ENCODE results near the gene CXCL17. TPM values are rescaled to one million over a fixed set of nuclear protein-coding genes. Genes with fewer than 3 reads are reported as not detected.
"Not testable (repeated sequence)": the region's sequence is repeated elsewhere in the genome, so short reads cannot be mapped to it uniquely, and the experiment has no call there.

The CXCL17 gene
- polyA plus RNA-seq, 4 donors, result 0.18 to 0.52 (median 0.20) TPM; not detected in 1

DNA sequence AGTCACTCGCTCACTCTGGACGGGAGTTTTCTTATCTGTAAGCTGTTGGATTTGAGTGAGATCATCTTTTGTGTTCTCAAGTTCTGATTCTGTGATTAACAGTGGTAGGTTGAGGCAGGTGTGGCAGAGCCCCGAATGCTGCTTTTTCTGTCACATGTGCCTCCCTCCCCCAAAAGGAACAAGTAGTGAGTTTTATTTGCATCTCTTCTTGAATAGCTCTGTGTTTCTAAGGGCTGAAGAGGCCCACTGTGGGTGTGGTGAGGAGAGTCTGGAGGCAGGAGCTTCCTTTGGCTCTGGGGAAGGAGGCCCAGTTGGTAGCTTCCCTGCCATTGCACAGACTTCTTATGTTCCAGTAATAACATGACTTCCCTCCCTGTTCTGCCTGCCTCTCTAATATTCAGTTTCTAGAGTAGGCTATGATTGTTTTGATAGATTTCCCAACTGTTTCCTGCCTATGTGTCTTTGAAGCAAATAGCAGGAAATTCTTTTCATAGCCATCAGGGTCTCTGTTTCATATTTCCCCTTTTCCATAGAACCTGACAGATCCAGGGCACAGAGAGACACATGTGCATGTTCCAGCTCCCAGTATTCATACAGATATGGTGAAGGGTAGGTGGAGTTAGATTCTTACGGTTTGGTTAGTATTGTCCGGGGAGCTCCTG, 23.9 kb upstream of the CXCL17 start:
- no peak for DNase-seq (ENCODE audit: low read depth in 4 of 4, low spot score in 3 of 4)

DNA sequence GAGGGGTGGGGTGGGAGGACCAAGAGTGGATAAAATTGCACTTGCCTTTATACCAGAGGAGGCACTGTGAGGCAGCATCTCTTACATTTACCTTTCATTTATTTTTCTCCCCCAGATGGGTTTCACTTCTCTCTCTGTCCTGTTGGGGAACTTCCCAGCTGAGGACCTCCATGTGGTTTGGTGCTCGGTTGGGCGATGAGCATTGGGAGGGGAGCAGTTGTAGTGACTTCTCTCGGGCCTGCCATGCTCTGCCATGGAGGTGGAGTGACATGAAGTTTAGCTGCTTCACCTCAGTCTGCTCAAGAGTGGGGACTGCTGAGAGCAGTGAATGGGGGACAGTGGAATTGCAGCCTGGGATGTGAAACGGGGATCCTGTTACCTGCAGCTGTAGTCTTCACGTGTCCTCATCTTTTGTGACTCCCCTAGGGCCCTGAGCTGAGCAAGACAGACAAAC, 23.1 kb upstream of the CXCL17 start:
- DNase-seq (ENCODE audit: low read depth in 4 of 4, low spot score in 3 of 4), result no peak

DNA sequence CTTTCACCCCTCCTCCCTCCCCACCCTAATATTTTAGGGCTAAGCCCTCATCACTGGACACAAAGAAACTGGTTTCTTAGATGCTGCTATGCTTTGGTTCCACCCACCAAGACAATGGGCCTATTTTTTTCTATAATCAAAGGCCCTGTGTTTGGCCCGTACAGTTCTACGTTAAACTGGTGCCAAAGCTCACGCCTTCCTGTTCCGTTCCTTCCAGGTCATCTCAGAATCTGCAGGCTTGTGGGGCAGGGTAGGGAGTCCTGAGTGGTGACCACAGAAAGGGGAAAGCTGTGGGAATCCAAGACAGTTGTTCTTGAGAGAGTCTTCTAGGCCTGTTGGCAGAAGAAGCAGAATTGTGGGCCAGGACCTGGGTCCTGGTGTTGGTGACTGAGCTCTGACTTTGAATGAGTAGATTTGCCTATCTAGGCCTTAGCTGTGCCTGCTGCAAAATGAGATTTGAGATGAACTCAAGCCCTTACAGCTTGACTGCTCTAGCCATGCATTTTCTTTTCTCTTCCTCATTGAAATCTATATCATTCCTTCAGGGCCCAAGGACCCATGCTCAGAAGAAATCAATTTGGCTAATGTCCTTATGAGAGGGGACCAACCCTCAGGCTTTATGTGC, 19.1 kb upstream of the CXCL17 start:
- DNase-seq (ENCODE audit: low read depth in 4 of 4, low spot score in 3 of 4), result no peak

DNA sequence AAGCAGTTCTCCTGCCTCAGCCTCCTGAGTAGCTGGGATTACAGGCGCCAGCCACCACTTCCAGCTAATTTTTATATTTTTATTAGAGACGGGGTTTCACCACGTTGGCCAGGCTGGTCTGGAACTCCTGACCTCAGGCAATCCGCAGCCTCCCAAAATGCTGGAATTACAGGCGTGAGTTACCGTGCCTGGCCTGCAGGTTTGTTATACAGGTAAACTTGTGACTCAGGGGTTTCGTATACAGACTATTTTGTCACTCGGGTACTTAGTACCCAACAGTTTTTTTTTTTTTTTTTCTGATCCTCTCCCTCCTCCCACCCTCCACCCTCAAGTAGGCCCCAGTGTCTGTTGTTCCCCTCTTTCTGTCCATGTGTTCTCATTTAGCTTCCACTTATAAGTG, 18.5 kb upstream of the CXCL17 start:
- not testable (repeated sequence) for DNase-seq (ENCODE audit: low read depth in 4 of 4, low spot score in 3 of 4)

- DNase-seq (ENCODE audit: low read depth in 4 of 4, low spot score in 3 of 4), result no peak
Measured at GRCh38 chr19:42459926-42460325, 17.2 kb upstream of the CXCL17 start.

DNA sequence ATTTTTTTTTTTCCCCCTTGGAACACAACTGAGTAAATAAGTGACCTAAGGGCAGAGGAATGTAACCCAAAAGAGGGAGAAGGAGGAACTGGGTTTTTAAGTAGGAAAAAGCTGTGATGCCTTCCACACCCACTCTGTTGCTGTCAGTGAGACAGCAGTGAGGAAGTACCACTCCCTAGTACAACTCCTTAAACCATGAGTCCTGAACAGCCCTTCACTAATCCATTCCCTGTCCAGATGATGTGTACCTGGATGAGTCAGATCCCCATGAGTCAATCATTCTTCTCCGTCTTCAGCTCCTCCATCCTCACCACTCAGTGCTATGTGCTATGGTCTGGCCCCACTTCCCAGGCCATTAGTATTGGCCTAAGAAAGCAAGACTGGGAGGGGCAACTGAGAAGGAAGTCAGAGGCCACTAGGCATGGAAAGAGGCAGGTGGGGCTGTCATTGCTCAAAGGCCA, 12.9 kb upstream of the CXCL17 start:
- DNase-seq (ENCODE audit: low read depth in 4 of 4, low spot score in 3 of 4), result no peak

- DNase-seq (ENCODE audit: low read depth in 4 of 4, low spot score in 3 of 4), result no peak
Measured at GRCh38 chr19:42455086-42455485, 12.3 kb upstream of the CXCL17 start.

- DNase-seq (ENCODE audit: low read depth in 4 of 4, low spot score in 3 of 4), result no peak
Measured at GRCh38 chr19:42452590-42452989, 9.8 kb upstream of the CXCL17 start.

DNA sequence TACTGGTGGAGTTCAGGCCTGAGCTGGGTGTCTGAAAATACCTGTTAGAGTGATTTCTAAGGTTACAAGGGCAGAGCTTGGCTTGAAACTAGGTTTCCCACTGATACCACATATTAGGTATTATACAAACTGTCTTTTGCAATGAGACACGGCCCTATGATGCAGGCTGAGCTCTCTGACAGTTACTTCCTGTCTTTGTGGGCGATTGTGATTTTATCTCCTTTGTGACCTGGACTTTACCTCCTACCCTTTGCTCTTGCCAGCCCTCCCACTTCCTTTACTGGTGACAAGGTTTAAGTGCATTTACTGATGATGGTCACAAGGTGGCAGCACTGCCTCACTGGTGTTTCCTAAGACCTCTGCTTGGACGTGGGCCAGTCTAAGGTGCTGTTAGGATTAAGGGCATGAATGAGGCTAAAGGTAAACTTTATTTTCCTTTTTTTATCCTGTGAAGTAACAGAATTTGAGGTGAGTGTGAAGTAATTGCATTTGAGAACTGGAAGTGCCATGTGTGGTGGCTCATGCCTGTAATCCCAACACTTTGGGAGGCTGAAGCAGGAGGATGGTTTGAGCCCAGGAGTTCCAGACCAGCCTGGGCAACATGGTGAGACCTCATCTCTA, 7.7 kb upstream of the CXCL17 start:
- peak in 3 of 4 donors; percentile 64 to 69 (median 65) for DNase-seq (ENCODE audit: low read depth in 4 of 4, low spot score in 3 of 4)

- DNase-seq (ENCODE audit: low read depth in 4 of 4, low spot score in 3 of 4), result not testable (repeated sequence)
Measured at GRCh38 chr19:42448306-42448705, 5.6 kb upstream of the CXCL17 start.

GRCh38 chr19:42445948-42446347, 3.2 kb upstream of the CXCL17 start:
- DNase-seq (ENCODE audit: low read depth in 4 of 4, low spot score in 3 of 4), result no peak

GRCh38 chr19:42443944-42444398, 1.2 kb upstream of the CXCL17 start:
- no peak for DNase-seq (ENCODE audit: low read depth in 4 of 4, low spot score in 3 of 4)

GRCh38 chr19:42441049-42441445, 1.7 kb downstream of the CXCL17 start:
- DNase-seq (ENCODE audit: low read depth in 4 of 4, low spot score in 3 of 4), result no peak

- DNase-seq (ENCODE audit: low read depth in 4 of 4, low spot score in 3 of 4), result no peak
Measured at GRCh38 chr19:42440357-42441048, 2.2 kb downstream of the CXCL17 start.

GRCh38 chr19:42436006-42436405, 6.7 kb downstream of the CXCL17 start:
- DNase-seq (ENCODE audit: low read depth in 4 of 4, low spot score in 3 of 4), result no peak

- DNase-seq (ENCODE audit: low read depth in 4 of 4, low spot score in 3 of 4), result no peak
Measured at GRCh38 chr19:42435316-42435715, 7.4 kb downstream of the CXCL17 start.

- peak in 1 of 4 donors; percentile 47 for DNase-seq (ENCODE audit: low read depth in 4 of 4, low spot score in 3 of 4)
Measured at GRCh38 chr19:42433503-42434260, 9.1 kb downstream of the CXCL17 start.

GRCh38 chr19:42431486-42431885, 11.3 kb downstream of the CXCL17 start:
- no peak for DNase-seq (ENCODE audit: low read depth in 4 of 4, low spot score in 3 of 4)

DNA sequence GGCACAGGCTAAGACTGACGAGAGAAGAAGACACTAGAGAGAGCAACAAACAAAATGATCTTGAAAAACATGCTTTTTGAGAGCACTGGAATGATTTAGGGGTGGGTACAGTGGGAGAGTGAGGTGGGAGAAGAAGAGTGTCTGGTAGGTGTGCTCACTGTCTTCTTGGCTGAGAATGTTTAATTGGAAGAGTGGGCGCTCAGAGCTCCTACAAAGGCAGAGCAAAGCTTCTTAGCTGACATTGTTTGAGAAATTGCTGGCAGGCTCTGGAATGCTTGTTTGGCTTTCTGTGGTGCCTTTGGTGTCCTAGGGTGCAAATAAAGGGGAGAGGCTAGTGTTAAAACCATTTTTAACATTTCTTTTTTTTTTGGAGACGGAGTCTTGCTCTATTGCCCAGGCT, 14.1 kb downstream of the CXCL17 start:
- no peak for DNase-seq (ENCODE audit: low read depth in 4 of 4, low spot score in 3 of 4)

DNA sequence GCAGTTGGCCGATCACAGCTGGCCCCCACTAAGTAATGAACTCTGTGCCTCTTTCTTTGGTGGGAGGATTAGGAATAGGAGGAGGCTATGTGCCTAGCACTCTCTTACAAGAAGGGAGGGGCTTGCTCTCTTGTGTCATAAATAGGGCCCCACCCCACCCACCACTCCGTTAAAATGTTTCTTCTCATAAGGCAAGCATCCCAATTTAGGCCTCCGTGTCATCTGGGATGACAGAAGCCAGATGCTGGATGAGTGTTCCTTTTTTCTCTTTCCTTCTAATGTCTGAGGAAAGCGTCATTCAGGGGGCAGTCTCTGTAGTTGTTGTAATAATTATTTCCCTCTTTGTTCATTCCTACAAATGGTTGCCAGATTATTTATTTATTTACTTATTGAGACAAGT, 15.4 kb downstream of the CXCL17 start, which contains the start of gene LIPE:
Gene LIPE (minus strand): TSS at position 76 of the 400 bp plus-strand sequence. CDS start 239 bp downstream, outside the sequence.
- peak in 1 of 4 donors; percentile 56 for DNase-seq (ENCODE audit: low read depth in 4 of 4, low spot score in 3 of 4)
